ENCODE measurements around the gene SMCO3. TPM values are rescaled to one million over a fixed set of nuclear protein-coding genes. Genes with fewer than 3 reads are reported as not detected.

Gene SMCO3
- total RNA-seq, 1 donor from 2014 or later = 2.1 TPM

- Histone ChIP-seq H3K27ac (no peak overlapping the region), H3K27me3 (no peaks in the 10 kb centered on the region), H3K9me3 (no peaks in the 10 kb centered on the region), H3K36me3 (no peaks in the 10 kb centered on the region), H3K4me3 (no peak overlapping the region), H3K4me1 (no peaks in the 10 kb centered on the region)
- intact Hi-C loops (cut with DNase I) = no loop called here
- TF ChIP-seq CTCF (IDR thresholded peaks at IDR 0.05) = peak in 1 of 3 experiments; percentile 43
- DNase-seq (ENCODE audit: low spot score in 2 of 2) = no peak
Measured at GRCh38 chr12:14810953-14811483, 3.0 kb downstream of the SMCO3 start.

- Histone ChIP-seq H3K27me3 (no peaks in the 10 kb centered on the region), H3K9me3 (no peaks in the 10 kb centered on the region), H3K27ac (no peak overlapping the region), H3K4me1 (no peaks in the 10 kb centered on the region), H3K4me3 (no peak overlapping the region), H3K36me3 (no peaks in the 10 kb centered on the region)
- TF ChIP-seq CTCF (IDR thresholded peaks at IDR 0.05) = no peak
- DNase-seq (ENCODE audit: low spot score in 2 of 2) = no peak
- intact Hi-C loops (cut with DNase I) = no loop called here
Measured at GRCh38 chr12:14810167-14810952, 3.6 kb downstream of the SMCO3 start.

- Histone ChIP-seq H3K9me3 (no peaks in the 10 kb centered on the region), H3K4me1 (peaks cover 3 to 9% of the 10 kb centered on the region in 2 donors), H3K4me3 (peak overlapping the region; percentile 84 to 98), H3K27ac (peak overlapping the region; percentile 83 to 90), H3K27me3 (no peaks in the 10 kb centered on the region), H3K36me3 (peaks cover 4 to 7% of the 10 kb centered on the region in 2 donors)
- TF ChIP-seq CTCF (IDR thresholded peaks at IDR 0.05) = no peak
- intact Hi-C loops (cut with DNase I) = loop anchor here (2.0 kb wide), 2 partner anchors 29 to 37 kb away; a partner anchor contains a TSS
- no peak for DNase-seq (ENCODE audit: low spot score in 2 of 2)
Measured at GRCh38 chr12:14803830-14804160, 10.2 kb downstream of the SMCO3 start.

GRCh38 chr12:14803011-14803829 lies 10.8 kb downstream of the SMCO3 start, which contains the start of the genes C12orf60 and WBP11:
TSS of gene C12orf60 (plus strand) at chr12:14803670. CDS start at chr12:14822936, 19,266 bp downstream.
TSS of gene WBP11 (minus strand) at chr12:14803478. CDS start at chr12:14801383, 2,095 bp downstream.
- Histone ChIP-seq H3K4me3 (peak within 1 kb of the TSS; percentile 84 to 98), H3K36me3 (peaks cover 7 to 12% of the 10 kb centered on the region in 2 donors), H3K4me1 (peaks cover 3 to 9% of the 10 kb centered on the region in 2 donors), H3K27ac (peak within 1 kb of the TSS; percentile 90 to 97), H3K9me3 (no peaks in the 10 kb centered on the region), H3K27me3 (no peaks in the 10 kb centered on the region)
- TF ChIP-seq CTCF (IDR thresholded peaks at IDR 0.05) = no peak
- intact Hi-C loops (cut with DNase I) = loop anchor here (2.0 kb wide), 2 partner anchors 28 to 38 kb away; a partner anchor contains a TSS
- DNase-seq (ENCODE audit: low spot score in 2 of 2) = peak; percentile 95 to 98

- intact Hi-C loops (cut with DNase I) = loop anchor here (2.0 kb wide), 2 partner anchors 28 to 38 kb away; a partner anchor contains a TSS
- Histone ChIP-seq H3K9me3 (no peaks in the 10 kb centered on the region), H3K4me3 (peak overlapping the region; percentile 84 to 98), H3K27me3 (no peaks in the 10 kb centered on the region), H3K4me1 (peaks cover 3 to 9% of the 10 kb centered on the region in 2 donors), H3K36me3 (peaks cover 11 to 17% of the 10 kb centered on the region in 2 donors), H3K27ac (peak overlapping the region; percentile 90 to 97)
- TF ChIP-seq CTCF (IDR thresholded peaks at IDR 0.05) = no peak
- DNase-seq (ENCODE audit: low spot score in 2 of 2) = no peak
Measured at GRCh38 chr12:14802721-14803010, 11.3 kb downstream of the SMCO3 start.
